Activated CD4-positive, alpha-beta T cell treated with anti-CD3 and anti-CD28 coated beads for 36 hours (primary cell): ENCODE measurements around the gene MRAS. TPM values are rescaled to one million over a fixed set of nuclear protein-coding genes. Genes with fewer than 3 reads are reported as not detected.

Experiments used
- ATAC-seq: fragments of 200-7000 bp; cut with Tn5 transposase; one replicate; pipeline ENCODE4 v1.10.0; 2021; ENCODE audit warnings: mild to moderate bottlenecking, moderate library complexity
- CTCF ChIA-PET: fragments of 350-600 bp; sonication (Branson Sonifier 250); formaldehyde crosslinking; loops from one replicate; lab custom pipeline; 2021; ENCODE audit warnings: antibody characterized with exemption; lab: Charles Lee
- POLR2A ChIA-PET: fragments of 350-600 bp; sonication (Branson Sonifier 250); formaldehyde crosslinking; loops from one replicate; lab custom pipeline; 2021; ENCODE audit warnings: antibody characterized with exemption, inconsistent platforms; lab: Charles Lee
- DNase-seq: peaks from one replicate; pipeline ENCODE4 v3.0.0-alpha.2; 2020
- H3K27ac Mint-ChIP-seq: one replicate; pipeline ENCODE4 v1.8.0; 2021; ENCODE audit warnings: mixed read lengths
- H3K27me3 Mint-ChIP-seq: one replicate; pipeline ENCODE4 v1.8.0; 2021; ENCODE audit warnings: mixed read lengths
- H3K36me3 Mint-ChIP-seq: one replicate; pipeline ENCODE4 v1.8.0; 2021; ENCODE audit warnings: low read depth, mixed read lengths
- H3K4me1 Mint-ChIP-seq: one replicate; pipeline ENCODE4 v1.8.0; 2021; ENCODE audit warnings: mixed read lengths
- H3K4me3 Mint-ChIP-seq: one replicate; pipeline ENCODE4 v1.8.0; 2021; ENCODE audit warnings: mild to moderate bottlenecking, moderate library complexity, mixed read lengths
- H3K9me3 Mint-ChIP-seq: one replicate; pipeline ENCODE4 v1.8.0; 2021; ENCODE audit warnings: low read depth, mixed read lengths
- intact Hi-C, 2 experiments: fragments of 100-400 bp; cut with DNase I in 1 of 2; cut with micrococcal nuclease in 1 of 2; formaldehyde crosslinking; loops; one replicate each; pipeline versions ENCODE4 v1.14.2 to v1.15.1; 2022 to 2024; cut with DNase I, micrococcal nuclease
- total RNA-seq, 2 experiments: library from RNA; stranded (reverse); gene quantifications; one replicate each; pipeline ENCODE4 v1.2.3, GENCODE V29; 2021

Gene MRAS
- total RNA-seq, 2 experiments from 2014 or later: 0.16 TPM

GRCh38 chr3:138395865-138396751 is 47.7 kb downstream of the MRAS start:
- intact Hi-C loops: no loop called here
- Mint-ChIP-seq H3K36me3 (no peaks in the 10 kb centered on the region), H3K4me3 (no peak overlapping the region), H3K27ac (no peak overlapping the region), H3K27me3 (no peaks in the 10 kb centered on the region), H3K9me3 (no peaks in the 10 kb centered on the region), H3K4me1 (no peaks in the 10 kb centered on the region)
- CTCF ChIA-PET: interaction anchor here (0.7 kb wide), 1 partner anchor 33 kb away, joined by 3 read pairs; no protein-coding TSS in a partner anchor
- DNase-seq: no peak
- POLR2A ChIA-PET: no interaction called here
- ATAC-seq: no peak

- Mint-ChIP-seq H3K27ac (no peak overlapping the region), H3K36me3 (no peaks in the 10 kb centered on the region), H3K4me1 (no peaks in the 10 kb centered on the region), H3K4me3 (no peak overlapping the region), H3K9me3 (no peaks in the 10 kb centered on the region), H3K27me3 (no peaks in the 10 kb centered on the region)
- DNase-seq (no peak), ATAC-seq (no peak)
- ChIA-PET CTCF (interaction anchor here (0.7 to 1.4 kb wide), 4 partner anchors 16 to 33 kb away, joined by 3 to 4 read pairs (median 3); no protein-coding TSS in a partner anchor), POLR2A (no interaction called here)
- intact Hi-C loops: no loop called here
Measured at GRCh38 chr3:138396752-138397410, 48.5 kb downstream of the MRAS start.

- Mint-ChIP-seq H3K4me3 (no peak overlapping the region), H3K27me3 (no peaks in the 10 kb centered on the region), H3K36me3 (no peaks in the 10 kb centered on the region), H3K9me3 (no peaks in the 10 kb centered on the region), H3K4me1 (no peaks in the 10 kb centered on the region), H3K27ac (no peak overlapping the region)
- CTCF ChIA-PET: interaction anchor here (0.6 to 1.4 kb wide), 3 partner anchors 11 to 34 kb away, joined by 3 read pairs; no protein-coding TSS in a partner anchor
- DNase-seq (no peak), ATAC-seq (no peak)
- intact Hi-C loops: no loop called here
- POLR2A ChIA-PET: no interaction called here
Measured at GRCh38 chr3:138397983-138398382, 49.6 kb downstream of the MRAS start.

GRCh38 chr3:138398791-138399575 is 50.6 kb downstream of the MRAS start:
- ChIA-PET CTCF (interaction anchor here (0.6 to 1.0 kb wide), 3 partner anchors 42 to 140 kb away, joined by 3 to 4 read pairs (median 3); no protein-coding TSS in a partner anchor), POLR2A (no interaction called here)
- Mint-ChIP-seq H3K27me3 (no peaks in the 10 kb centered on the region), H3K27ac (no peak overlapping the region), H3K4me1 (no peaks in the 10 kb centered on the region), H3K9me3 (no peaks in the 10 kb centered on the region), H3K4me3 (no peak overlapping the region), H3K36me3 (no peaks in the 10 kb centered on the region)
- intact Hi-C loops: no loop called here
- ATAC-seq: no peak
- DNase-seq: no peak

GRCh38 chr3:138399766-138400165 is 51.4 kb downstream of the MRAS start:
- no peaks in the 10 kb centered on the region for H3K27me3 Mint-ChIP-seq
- no peak overlapping the region for H3K4me3 Mint-ChIP-seq
- H3K9me3 Mint-ChIP-seq: no peaks in the 10 kb centered on the region
- intact Hi-C loops: no loop called here
- ChIA-PET CTCF (interaction anchor here (1.0 kb wide), 1 partner anchor 41 kb away, joined by 4 read pairs; no protein-coding TSS in a partner anchor), POLR2A (no interaction called here)
- DNase-seq: no peak
- ATAC-seq: no peak
- H3K36me3 Mint-ChIP-seq: no peaks in the 10 kb centered on the region
- H3K4me1 Mint-ChIP-seq: no peaks in the 10 kb centered on the region
- H3K27ac Mint-ChIP-seq: no peak overlapping the region

GRCh38 chr3:138400651-138401070 is 52.3 kb downstream of the MRAS start:
- no peak overlapping the region for H3K4me3 Mint-ChIP-seq
- intact Hi-C loops: no loop called here
- CTCF ChIA-PET: no interaction called here
- no peaks in the 10 kb centered on the region for H3K4me1 Mint-ChIP-seq
- no peaks in the 10 kb centered on the region for H3K27me3 Mint-ChIP-seq
- H3K9me3 Mint-ChIP-seq: no peaks in the 10 kb centered on the region
- ATAC-seq (no peak), DNase-seq (no peak)
- no peaks in the 10 kb centered on the region for H3K36me3 Mint-ChIP-seq
- H3K27ac Mint-ChIP-seq: no peak overlapping the region
- POLR2A ChIA-PET: no interaction called here

- Mint-ChIP-seq H3K27me3 (no peaks in the 10 kb centered on the region), H3K4me3 (no peak overlapping the region), H3K4me1 (no peaks in the 10 kb centered on the region), H3K27ac (no peak overlapping the region), H3K36me3 (no peaks in the 10 kb centered on the region), H3K9me3 (no peaks in the 10 kb centered on the region)
- ChIA-PET CTCF (interaction anchor here (1.0 kb wide), 1 partner anchor 16 kb away, joined by 5 read pairs; no protein-coding TSS in a partner anchor), POLR2A (no interaction called here)
- DNase-seq: no peak
- intact Hi-C loops: no loop called here
- ATAC-seq: no peak
Measured at GRCh38 chr3:138401834-138402233, 53.5 kb downstream of the MRAS start.

DNA sequence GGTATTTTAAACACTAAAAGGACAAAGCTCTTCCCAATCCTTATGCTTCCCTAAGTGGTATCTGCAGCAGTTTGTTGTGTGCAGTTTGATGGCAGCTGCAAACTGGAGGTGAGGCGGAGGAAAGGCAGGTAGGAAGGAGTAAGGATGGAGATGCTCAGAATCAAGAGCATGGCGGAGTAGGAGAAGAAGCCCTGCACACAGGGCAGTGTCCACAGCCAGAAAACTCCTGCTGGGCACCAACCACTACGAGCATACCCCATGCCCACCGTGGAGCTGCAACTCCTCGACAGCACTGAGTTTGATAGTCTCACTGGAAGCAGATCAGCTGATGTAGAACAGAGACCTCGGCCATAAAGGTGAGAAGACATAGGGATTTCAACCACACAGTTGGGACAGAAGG is 55.7 kb downstream of the MRAS start:
- ATAC-seq (no peak), DNase-seq (no peak)
- intact Hi-C loops: no loop called here
- ChIA-PET POLR2A (interaction anchor here (0.6 kb wide), 1 partner anchor 14 kb away, joined by 3 read pairs; no protein-coding TSS in a partner anchor), CTCF (no interaction called here)
- H3K4me3 Mint-ChIP-seq: no peak overlapping the region
- no peaks in the 10 kb centered on the region for H3K4me1 Mint-ChIP-seq
- no peak overlapping the region for H3K27ac Mint-ChIP-seq
- no peaks in the 10 kb centered on the region for H3K27me3 Mint-ChIP-seq
- H3K36me3 Mint-ChIP-seq: no peaks in the 10 kb centered on the region
- no peaks in the 10 kb centered on the region for H3K9me3 Mint-ChIP-seq

DNA sequence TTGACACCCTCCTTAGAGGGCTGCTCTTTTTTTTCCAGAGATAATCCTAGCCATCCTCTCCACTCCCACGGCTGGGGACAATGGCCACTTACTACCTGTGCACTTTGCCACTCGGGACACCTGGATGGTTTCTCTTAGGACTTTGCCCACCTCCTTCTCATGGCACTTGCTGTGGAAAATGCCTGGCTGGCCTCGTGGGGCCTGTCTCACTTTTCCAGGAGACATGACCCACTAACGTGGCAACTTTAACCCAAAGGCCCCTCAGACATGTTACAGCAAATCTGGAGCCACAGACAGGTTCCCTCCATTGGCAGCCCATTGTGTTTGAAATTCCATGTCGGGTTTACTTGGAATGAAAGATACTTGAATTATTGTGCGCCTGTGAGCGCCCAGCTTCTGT is 56.6 kb downstream of the MRAS start:
- Mint-ChIP-seq H3K27me3 (peaks cover 1% of the 10 kb centered on the region), H3K4me1 (no peaks in the 10 kb centered on the region), H3K9me3 (no peaks in the 10 kb centered on the region), H3K4me3 (no peak overlapping the region), H3K36me3 (no peaks in the 10 kb centered on the region), H3K27ac (no peak overlapping the region)
- POLR2A ChIA-PET: no interaction called here
- CTCF ChIA-PET: interaction anchor here (0.7 kb wide), 1 partner anchor 14 kb away, joined by 3 read pairs; no protein-coding TSS in a partner anchor
- DNase-seq (no peak), ATAC-seq (no peak)
- intact Hi-C loops: no loop called here

GRCh38 chr3:138405486-138405885 is 57.1 kb downstream of the MRAS start:
- no peaks in the 10 kb centered on the region for H3K36me3 Mint-ChIP-seq
- no peak overlapping the region for H3K4me3 Mint-ChIP-seq
- no peak overlapping the region for H3K27ac Mint-ChIP-seq
- no peaks in the 10 kb centered on the region for H3K9me3 Mint-ChIP-seq
- ATAC-seq: no peak
- no peak for DNase-seq
- intact Hi-C loops: no loop called here
- ChIA-PET POLR2A (interaction anchor here (0.5 kb wide), 1 partner anchor 1006 kb away, joined by 3 read pairs; no protein-coding TSS in a partner anchor), CTCF (interaction anchor here (0.7 kb wide), 1 partner anchor 14 kb away, joined by 3 read pairs; no protein-coding TSS in a partner anchor)
- peaks cover 1% of the 10 kb centered on the region for H3K27me3 Mint-ChIP-seq
- H3K4me1 Mint-ChIP-seq: no peaks in the 10 kb centered on the region

- DNase-seq (no peak), ATAC-seq (no peak)
- Mint-ChIP-seq H3K4me1 (no peaks in the 10 kb centered on the region), H3K36me3 (no peaks in the 10 kb centered on the region), H3K4me3 (no peak overlapping the region), H3K9me3 (no peaks in the 10 kb centered on the region), H3K27ac (no peak overlapping the region), H3K27me3 (peaks cover 1% of the 10 kb centered on the region)
- ChIA-PET POLR2A (no interaction called here), CTCF (interaction anchor here (1.0 to 1.4 kb wide), 2 partner anchors 9 to 12 kb away, joined by 4 to 5 read pairs; no protein-coding TSS in a partner anchor)
- intact Hi-C loops: no loop called here
Measured at GRCh38 chr3:138406606-138407005, 58.2 kb downstream of the MRAS start.
